ENCODE measurements around the gene TIMM9.

The TIMM9 gene

GRCh38 chr14:58465421-58465820 lies 38.1 kb upstream of the TIMM9 start:
- TF ChIP-seq MAX (IDR thresholded peaks at IDR 0.05; ENCODE audit: low read depth, low read length) (no peak), MYC (IDR thresholded peaks at IDR 0.05; ENCODE audit: low read depth, low read length) (no peak), POLR2A (IDR thresholded peaks at IDR 0.05; ENCODE audit: extremely low read depth, insufficient read length) (no peak), CTCF (IDR thresholded peaks at IDR 0.05; ENCODE audit: low read depth, low read length) (no peak)
- H3K4me3 ChIP-seq (ENCODE audit: low read depth, low read length) = no peak overlapping the region
- no peak for DNase-seq (ENCODE audit: low read depth)

- TF ChIP-seq CTCF (IDR thresholded peaks at IDR 0.05; ENCODE audit: low read depth, low read length) (no peak), POLR2A (IDR thresholded peaks at IDR 0.05; ENCODE audit: extremely low read depth, insufficient read length) (no peak), MAX (IDR thresholded peaks at IDR 0.05; ENCODE audit: low read depth, low read length) (no peak), MYC (IDR thresholded peaks at IDR 0.05; ENCODE audit: low read depth, low read length) (no peak)
- H3K4me3 ChIP-seq (ENCODE audit: low read depth, low read length) = no peak overlapping the region
- no peak for DNase-seq (ENCODE audit: low read depth)
Observed at GRCh38 chr14:58464652-58465051, 37.3 kb upstream of the TIMM9 start.

- DNase-seq (ENCODE audit: low read depth) = no peak
- no peak overlapping the region for H3K4me3 ChIP-seq (ENCODE audit: low read depth, low read length)
- TF ChIP-seq CTCF (IDR thresholded peaks at IDR 0.05; ENCODE audit: low read depth, low read length) (no peak), MAX (IDR thresholded peaks at IDR 0.05; ENCODE audit: low read depth, low read length) (no peak), POLR2A (IDR thresholded peaks at IDR 0.05; ENCODE audit: extremely low read depth, insufficient read length) (no peak), MYC (IDR thresholded peaks at IDR 0.05; ENCODE audit: low read depth, low read length) (no peak)
Observed at GRCh38 chr14:58463147-58463546, 35.8 kb upstream of the TIMM9 start.

GRCh38 chr14:58460772-58461171 lies 33.4 kb upstream of the TIMM9 start:
- TF ChIP-seq POLR2A (IDR thresholded peaks at IDR 0.05; ENCODE audit: extremely low read depth, insufficient read length) = no peak
- no peak for TF ChIP-seq MYC (IDR thresholded peaks at IDR 0.05; ENCODE audit: low read depth, low read length)
- no peak for TF ChIP-seq MAX (IDR thresholded peaks at IDR 0.05; ENCODE audit: low read depth, low read length)
- H3K4me3 ChIP-seq (ENCODE audit: low read depth, low read length) = no peak overlapping the region
- DNase-seq (ENCODE audit: low read depth) = no peak

GRCh38 chr14:58455593-58456265 lies 28.4 kb upstream of the TIMM9 start:
- DNase-seq (ENCODE audit: low read depth) = no peak
- H3K4me3 ChIP-seq (ENCODE audit: low read depth, low read length) = no peak overlapping the region
- TF ChIP-seq CTCF (IDR thresholded peaks at IDR 0.05; ENCODE audit: low read depth, low read length) = no peak
- no peak for TF ChIP-seq MYC (IDR thresholded peaks at IDR 0.05; ENCODE audit: low read depth, low read length)
- no peak for TF ChIP-seq POLR2A (IDR thresholded peaks at IDR 0.05; ENCODE audit: extremely low read depth, insufficient read length)
- TF ChIP-seq MAX (IDR thresholded peaks at IDR 0.05; ENCODE audit: low read depth, low read length) = no peak

- no peak for TF ChIP-seq CTCF (IDR thresholded peaks at IDR 0.05; ENCODE audit: low read depth, low read length)
- TF ChIP-seq MYC (IDR thresholded peaks at IDR 0.05; ENCODE audit: low read depth, low read length) = no peak
- no peak for TF ChIP-seq MAX (IDR thresholded peaks at IDR 0.05; ENCODE audit: low read depth, low read length)
- no peak for TF ChIP-seq POLR2A (IDR thresholded peaks at IDR 0.05; ENCODE audit: extremely low read depth, insufficient read length)
- H3K4me3 ChIP-seq (ENCODE audit: low read depth, low read length) = no peak overlapping the region
- no peak for DNase-seq (ENCODE audit: low read depth)
Observed at GRCh38 chr14:58444627-58445026, 17.3 kb upstream of the TIMM9 start.

Measured in NB4 (cell line).